ENCODE data around the gene PTCH2.

DNA sequence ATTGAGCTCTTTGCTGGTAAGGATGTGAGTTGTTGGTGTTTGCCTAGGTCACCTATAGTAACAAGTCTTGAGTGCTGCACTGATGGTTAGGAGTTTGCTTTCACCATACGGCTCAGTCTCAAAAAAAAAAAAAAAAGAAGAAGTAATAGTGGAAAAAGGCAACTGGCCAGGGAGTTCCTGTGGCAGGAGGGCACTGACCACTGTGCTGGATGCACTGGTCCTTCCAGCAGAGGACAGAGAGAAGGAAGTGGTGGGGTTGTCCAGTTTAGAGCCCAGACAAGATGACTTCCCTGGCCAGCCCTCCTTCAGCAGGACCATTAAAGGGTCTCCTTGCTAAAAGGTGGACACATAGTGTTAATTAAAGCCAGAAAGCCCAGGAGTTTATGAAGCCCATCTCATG lies 11.9 kb upstream of the PTCH2 start:
- no peak for TF ChIP-seq EZH2phosphoT487 (IDR thresholded peaks at IDR 0.05; ENCODE audit: borderline replicate concordance, low read length)
- TF ChIP-seq, protein P1, sequence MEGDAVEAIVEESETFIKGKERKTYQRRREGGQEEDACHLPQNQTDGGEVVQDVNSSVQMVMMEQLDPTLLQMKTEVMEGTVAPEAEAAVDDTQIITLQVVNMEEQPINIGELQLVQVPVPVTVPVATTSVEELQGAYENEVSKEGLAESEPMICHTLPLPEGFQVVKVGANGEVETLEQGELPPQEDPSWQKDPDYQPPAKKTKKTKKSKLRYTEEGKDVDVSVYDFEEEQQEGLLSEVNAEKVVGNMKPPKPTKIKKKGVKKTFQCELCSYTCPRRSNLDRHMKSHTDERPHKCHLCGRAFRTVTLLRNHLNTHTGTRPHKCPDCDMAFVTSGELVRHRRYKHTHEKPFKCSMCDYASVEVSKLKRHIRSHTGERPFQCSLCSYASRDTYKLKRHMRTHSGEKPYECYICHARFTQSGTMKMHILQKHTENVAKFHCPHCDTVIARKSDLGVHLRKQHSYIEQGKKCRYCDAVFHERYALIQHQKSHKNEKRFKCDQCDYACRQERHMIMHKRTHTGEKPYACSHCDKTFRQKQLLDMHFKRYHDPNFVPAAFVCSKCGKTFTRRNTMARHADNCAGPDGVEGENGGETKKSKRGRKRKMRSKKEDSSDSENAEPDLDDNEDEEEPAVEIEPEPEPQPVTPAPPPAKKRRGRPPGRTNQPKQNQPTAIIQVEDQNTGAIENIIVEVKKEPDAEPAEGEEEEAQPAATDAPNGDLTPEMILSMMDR (IDR thresholded peaks at IDR 0.05; ENCODE audit: low read depth, low read length, poor library complexity, severe bottlenecking): no peak

Measured in DOHH2 (cell line).